Measurements from ENCODE around the gene FSTL4. TPM values are rescaled to one million over a fixed set of nuclear protein-coding genes. Genes with fewer than 3 reads are reported as not detected.

FSTL4 gene
- total RNA-seq, 3 donors from 2014 or later: 0.42 to 1.7 (median 0.46) TPM

DNA sequence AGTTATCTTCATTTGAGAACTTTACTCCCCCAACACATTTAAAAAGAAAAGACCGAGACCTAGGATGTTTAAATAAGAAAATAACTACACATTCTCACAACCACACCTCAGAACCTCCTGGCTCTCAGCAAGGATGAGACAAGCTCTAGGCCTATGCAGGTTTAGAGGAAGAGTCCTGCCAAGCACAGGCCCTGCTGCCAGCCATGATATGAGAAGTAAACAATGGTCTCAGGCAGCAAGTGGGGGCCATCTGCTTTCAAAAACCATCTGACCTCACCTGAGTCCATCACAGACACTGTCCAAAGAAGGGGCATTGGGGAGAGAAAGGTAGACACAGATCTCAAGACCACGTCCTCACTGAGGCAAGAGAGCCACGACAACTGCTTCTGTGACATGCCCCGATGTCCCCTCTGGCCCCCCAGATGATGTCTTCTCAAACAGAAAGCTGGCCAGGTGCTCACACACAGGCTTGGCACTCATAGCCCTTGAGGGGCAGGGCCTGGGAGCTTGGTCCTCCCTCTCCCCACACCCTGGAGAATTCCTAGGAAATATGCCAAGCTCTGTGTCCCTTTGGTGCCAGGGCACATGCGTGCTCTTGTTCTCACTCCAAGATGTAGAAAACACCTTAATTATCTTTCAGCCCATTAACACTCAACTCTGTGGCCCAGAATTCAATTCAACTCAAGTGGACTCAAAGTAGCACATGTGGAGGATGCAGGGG lies 150.4 kb downstream of the FSTL4 start:
- no peak for DNase-seq
- peaks cover 21% of the 10 kb centered on the region for H3K4me1 Mint-ChIP-seq (ENCODE audit: low read depth)
- H3K36me3 Mint-ChIP-seq (ENCODE audit: insufficient read depth): no peaks in the 10 kb centered on the region
- no peaks in the 10 kb centered on the region for H3K27me3 Mint-ChIP-seq (ENCODE audit: low read depth)
- no peak overlapping the region for H3K4me3 Mint-ChIP-seq
- no peaks in the 10 kb centered on the region for H3K9me3 Mint-ChIP-seq
- no peak for ATAC-seq

DNA sequence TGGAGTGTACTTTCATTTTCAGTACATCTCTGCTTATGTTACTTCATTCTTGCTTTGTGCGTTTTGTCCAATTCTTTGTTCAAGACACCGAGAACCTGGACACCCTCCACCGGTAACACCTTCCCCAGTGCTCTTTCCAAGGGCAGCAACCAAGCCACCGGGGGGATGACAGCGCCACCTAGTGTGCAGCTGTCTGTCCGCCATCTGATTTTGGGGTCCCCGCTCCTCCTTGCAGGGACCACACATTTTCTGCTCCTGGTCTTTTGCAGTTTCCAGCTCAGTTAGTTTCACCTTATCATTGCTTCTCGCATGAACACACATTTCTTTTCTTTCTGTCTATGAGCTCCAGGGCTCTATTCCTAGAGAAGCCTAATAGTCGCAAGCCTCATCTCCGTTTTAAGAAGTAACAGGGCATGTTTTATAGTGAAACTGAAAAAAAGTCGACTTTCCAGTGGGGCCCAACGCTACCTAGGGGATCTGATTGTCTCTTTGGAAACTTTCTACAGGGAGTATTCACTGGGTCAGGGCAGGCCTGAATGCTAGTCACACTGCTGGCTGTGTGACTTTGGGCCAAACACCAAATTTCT lies 152.1 kb downstream of the FSTL4 start:
- no peak for ATAC-seq
- Mint-ChIP-seq H3K27me3 (ENCODE audit: low read depth) (no peaks in the 10 kb centered on the region), H3K4me3 (no peak overlapping the region), H3K36me3 (ENCODE audit: insufficient read depth) (no peaks in the 10 kb centered on the region), H3K9me3 (no peaks in the 10 kb centered on the region), H3K4me1 (ENCODE audit: low read depth) (peaks cover 13% of the 10 kb centered on the region)
- no peak for DNase-seq

DNA sequence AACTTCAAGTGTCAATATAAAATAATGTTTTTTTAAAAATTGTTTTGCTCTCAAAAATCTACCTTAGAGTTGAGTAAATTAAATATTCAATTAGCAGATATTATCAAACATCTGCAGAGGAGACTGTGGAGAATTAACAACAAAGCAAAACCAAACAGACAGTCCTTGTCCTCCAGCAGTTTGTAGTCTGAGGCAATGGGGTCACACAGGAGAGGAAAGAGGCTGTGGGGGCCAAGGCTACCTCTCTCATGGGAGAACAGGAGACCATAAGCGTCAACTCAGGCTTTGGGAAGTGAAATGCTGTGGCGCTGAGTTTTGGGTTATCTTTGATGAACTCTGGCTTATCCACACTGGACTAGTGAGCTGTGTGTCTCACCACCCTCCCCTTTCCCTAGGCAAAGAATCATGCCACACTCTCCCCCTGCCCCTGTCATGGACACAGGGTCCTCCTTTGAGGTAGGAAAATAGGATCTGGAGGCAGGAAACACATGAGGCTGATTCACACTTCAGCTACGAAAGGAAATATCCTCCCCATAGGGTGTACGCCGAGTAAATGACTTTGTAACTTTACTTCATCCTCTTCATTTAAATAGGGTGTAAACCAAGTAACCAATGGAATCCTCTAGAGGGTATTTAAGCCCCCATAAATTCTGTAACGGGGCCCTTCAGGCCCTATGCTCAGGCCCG lies 152.7 kb downstream of the FSTL4 start:
- Mint-ChIP-seq H3K9me3 (no peaks in the 10 kb centered on the region), H3K36me3 (ENCODE audit: insufficient read depth) (no peaks in the 10 kb centered on the region), H3K27me3 (ENCODE audit: low read depth) (no peaks in the 10 kb centered on the region), H3K4me1 (ENCODE audit: low read depth) (peaks cover 12% of the 10 kb centered on the region), H3K4me3 (no peak overlapping the region)
- DNase-seq: no peak
- no peak for ATAC-seq

DNA sequence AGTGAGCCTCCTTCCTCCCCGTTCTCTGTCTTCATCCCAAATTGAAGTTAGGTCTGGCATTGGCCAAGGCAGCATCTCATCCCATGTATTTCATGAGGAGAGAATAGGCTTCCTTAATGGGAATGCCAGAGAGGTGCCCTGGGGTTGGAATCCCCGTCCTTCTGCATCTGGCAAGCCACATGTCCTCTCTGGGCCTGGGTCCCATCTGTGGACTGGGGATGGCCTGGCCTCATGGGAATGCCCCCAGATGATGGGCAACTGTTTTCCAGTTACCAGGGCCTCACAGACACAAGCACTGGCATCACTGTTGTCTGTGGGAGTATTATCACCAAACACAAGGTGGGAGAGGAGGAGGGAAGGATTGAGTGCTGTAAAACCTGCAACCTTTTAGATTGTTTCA lies 153.9 kb downstream of the FSTL4 start:
- DNase-seq (no peak), ATAC-seq (no peak)
- no peaks in the 10 kb centered on the region for H3K27me3 Mint-ChIP-seq (ENCODE audit: low read depth)
- no peaks in the 10 kb centered on the region for H3K36me3 Mint-ChIP-seq (ENCODE audit: insufficient read depth)
- no peaks in the 10 kb centered on the region for H3K9me3 Mint-ChIP-seq
- H3K4me3 Mint-ChIP-seq: no peak overlapping the region
- peaks cover 12% of the 10 kb centered on the region for H3K4me1 Mint-ChIP-seq (ENCODE audit: low read depth)

DNA sequence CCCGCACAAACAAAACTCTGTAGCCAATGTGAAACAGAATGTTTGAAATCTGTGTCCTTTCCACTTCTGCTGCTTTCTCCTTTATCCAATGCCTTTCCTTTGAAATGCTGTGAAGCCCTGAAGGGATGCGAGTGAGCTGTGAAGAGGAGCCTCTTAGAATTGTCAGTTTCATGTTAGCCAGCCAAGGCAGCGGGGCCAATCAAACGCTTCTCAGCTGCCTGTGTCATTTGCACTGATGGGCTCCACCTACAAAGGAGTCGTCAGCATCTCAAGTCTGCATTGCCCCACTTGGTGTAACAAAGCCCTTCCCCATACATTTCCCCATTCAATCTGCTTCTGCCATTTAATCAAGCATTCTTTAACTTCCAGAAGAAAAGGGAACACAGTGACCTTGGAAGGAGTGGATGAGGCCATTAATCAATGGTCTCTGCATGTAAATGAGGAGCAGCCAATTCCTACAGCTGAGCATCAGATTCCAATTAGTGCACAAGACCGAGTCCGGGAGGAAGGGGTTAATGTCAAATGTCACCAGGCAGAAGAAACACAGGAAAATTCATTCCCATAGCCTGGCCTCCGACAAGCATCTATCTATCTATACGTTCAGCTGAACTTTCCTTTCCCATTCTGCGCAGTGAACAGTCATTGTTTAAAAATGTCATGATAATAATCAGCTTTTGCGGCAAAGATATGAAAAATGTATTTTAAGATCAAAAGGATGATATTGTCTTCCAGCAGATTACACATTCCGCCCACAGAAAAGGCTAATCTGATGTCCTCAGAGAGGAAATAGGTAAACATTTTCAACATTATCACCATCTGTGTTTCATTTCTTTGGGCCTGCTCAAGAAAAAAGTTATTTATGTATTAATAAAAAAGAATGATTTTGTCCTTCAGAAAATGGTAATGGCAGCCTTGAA lies 154.6 kb downstream of the FSTL4 start:
- H3K4me1 Mint-ChIP-seq (ENCODE audit: low read depth): peaks cover 12% of the 10 kb centered on the region
- DNase-seq (no peak), ATAC-seq (peak in 1 of 2 donors; percentile 33)
- no peaks in the 10 kb centered on the region for H3K27me3 Mint-ChIP-seq (ENCODE audit: low read depth)
- H3K4me3 Mint-ChIP-seq: no peak overlapping the region
- no peaks in the 10 kb centered on the region for H3K36me3 Mint-ChIP-seq (ENCODE audit: insufficient read depth)
- H3K9me3 Mint-ChIP-seq: no peaks in the 10 kb centered on the region

DNA sequence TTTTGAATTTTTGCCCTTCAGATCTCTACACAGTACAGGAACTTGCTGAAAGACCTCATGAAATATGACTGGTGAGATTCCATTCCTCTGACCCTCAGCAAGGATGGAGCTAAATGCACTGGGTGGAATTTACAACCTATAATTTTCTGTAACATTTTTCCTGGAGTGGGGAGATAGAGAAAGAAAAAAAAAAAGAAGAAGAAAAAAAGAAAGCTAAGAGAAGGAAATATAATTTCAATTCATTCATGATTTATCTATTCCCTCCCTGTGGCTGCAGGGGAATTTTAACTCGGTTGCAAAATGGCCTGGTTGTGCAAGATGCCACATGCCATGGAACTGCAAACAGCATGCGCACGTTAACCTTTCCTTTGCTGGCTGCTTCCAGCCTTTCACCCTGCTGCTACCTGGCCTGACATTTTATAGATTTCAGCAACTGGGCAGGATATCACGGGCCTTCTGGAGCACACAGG lies 155.4 kb downstream of the FSTL4 start:
- Mint-ChIP-seq H3K36me3 (ENCODE audit: insufficient read depth) (no peaks in the 10 kb centered on the region), H3K9me3 (no peaks in the 10 kb centered on the region), H3K27me3 (ENCODE audit: low read depth) (no peaks in the 10 kb centered on the region), H3K4me1 (ENCODE audit: low read depth) (peaks cover 12% of the 10 kb centered on the region), H3K4me3 (no peak overlapping the region)
- ATAC-seq (no peak), DNase-seq (no peak)

DNA sequence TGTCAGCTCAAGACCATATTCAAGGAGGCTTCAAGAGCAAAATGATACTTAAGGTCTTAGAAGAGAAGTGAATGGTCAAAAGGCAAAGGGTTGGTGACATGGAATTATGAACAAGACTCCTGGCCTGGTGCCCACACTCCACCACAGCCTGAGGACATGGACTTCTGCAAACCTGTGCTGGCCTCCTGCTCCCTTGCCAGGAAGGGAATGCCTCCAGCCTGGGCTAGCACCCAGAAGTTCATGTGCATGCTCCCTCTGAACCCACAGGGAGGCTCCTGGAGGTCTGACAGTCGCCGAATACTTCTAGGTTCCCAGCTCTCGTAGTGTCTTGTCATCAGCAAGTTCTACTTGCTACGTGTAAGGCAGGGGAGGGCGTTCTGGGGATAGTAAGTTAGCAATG lies 156.7 kb downstream of the FSTL4 start:
- Mint-ChIP-seq H3K36me3 (ENCODE audit: insufficient read depth) (no peaks in the 10 kb centered on the region), H3K4me1 (ENCODE audit: low read depth) (peaks cover 12% of the 10 kb centered on the region)

DNA sequence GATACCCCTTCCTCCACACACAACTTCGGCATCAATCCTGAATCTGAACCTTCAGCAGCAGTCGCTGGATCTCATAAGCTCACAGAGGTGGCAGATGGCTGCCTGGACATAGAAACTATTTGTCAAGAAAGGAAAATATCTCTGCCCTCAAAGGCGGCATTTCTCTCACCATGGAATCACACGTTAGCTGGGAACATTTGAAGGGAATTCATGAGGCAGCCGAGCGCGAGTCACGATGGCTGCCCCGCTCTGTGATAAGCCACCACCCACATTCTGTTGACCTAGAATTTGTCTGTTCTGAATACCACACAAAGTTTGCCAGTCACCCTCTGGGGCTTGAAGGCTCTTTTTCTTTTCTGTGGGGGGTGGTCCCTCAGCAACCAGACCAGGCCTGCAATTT lies 157.9 kb downstream of the FSTL4 start:
- no peaks in the 10 kb centered on the region for H3K36me3 Mint-ChIP-seq (ENCODE audit: insufficient read depth)
- H3K4me3 Mint-ChIP-seq: no peak overlapping the region
- H3K9me3 Mint-ChIP-seq: no peaks in the 10 kb centered on the region
- H3K4me1 Mint-ChIP-seq (ENCODE audit: low read depth): peaks cover 8% of the 10 kb centered on the region
- H3K27me3 Mint-ChIP-seq (ENCODE audit: low read depth): no peaks in the 10 kb centered on the region
- DNase-seq (no peak), ATAC-seq (no peak)

More for the DNA sequence above, 156.7 kb downstream of the FSTL4 start:
- Mint-ChIP-seq H3K27me3 (ENCODE audit: low read depth) (no peaks in the 10 kb centered on the region), H3K9me3 (no peaks in the 10 kb centered on the region), H3K4me3 (no peak overlapping the region)
- no peak for ATAC-seq
- DNase-seq: no peak

DNA sequence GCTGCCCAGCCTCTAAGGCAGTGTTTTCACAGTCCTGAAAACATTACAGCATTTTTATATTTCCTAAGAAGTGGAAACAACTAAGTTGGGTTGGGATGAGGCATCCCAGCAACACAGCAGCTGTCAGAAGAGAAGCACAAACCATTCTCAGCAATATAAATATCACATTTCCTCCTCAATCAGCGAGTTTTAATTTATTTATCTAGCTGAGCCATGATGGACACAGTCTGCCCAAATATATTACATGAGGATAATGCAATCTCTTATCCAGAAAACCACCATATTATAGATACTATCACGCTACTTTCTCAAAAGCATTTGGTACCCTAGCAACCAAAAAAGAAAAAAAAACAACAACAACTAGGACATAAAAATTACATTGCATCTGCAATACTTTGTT lies 158.5 kb downstream of the FSTL4 start:
- no peaks in the 10 kb centered on the region for H3K27me3 Mint-ChIP-seq (ENCODE audit: low read depth)
- peaks cover 7% of the 10 kb centered on the region for H3K4me1 Mint-ChIP-seq (ENCODE audit: low read depth)
- DNase-seq: no peak
- no peaks in the 10 kb centered on the region for H3K9me3 Mint-ChIP-seq
- no peak for ATAC-seq
- H3K36me3 Mint-ChIP-seq (ENCODE audit: insufficient read depth): no peaks in the 10 kb centered on the region
- H3K4me3 Mint-ChIP-seq: no peak overlapping the region

DNA sequence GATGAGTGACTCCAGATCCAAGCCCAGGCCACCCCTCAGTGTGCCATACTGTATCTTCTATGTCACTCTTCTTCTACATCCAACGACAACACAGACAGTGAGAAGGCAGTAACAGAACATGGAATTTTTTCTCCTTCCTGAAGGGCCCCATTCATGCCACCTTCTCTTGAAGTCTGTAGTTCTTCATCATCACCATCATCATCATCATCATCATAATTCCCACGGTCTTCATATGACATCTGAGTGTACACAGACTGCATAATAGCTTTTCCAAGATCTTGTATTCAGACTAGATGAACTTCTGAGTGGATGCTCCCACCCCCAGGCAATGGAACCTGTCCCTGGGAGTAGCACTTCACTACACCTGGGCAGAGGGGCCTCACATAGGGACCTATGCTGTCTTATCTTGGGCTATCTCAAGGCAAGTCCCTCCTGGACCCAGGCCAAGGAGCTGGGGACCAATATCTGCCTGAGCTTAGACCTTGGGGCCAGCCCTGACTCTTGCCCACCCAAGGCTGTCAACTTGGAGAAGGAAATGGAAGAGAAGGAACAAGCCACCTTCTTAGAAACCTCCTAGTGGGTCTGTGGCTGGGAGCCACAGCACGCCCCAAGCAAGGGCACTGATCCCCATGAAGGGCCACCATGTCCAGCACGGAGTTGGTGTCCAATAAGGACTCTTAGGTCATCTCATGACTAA lies 159.1 kb downstream of the FSTL4 start:
- H3K9me3 Mint-ChIP-seq: no peaks in the 10 kb centered on the region
- DNase-seq: no peak
- H3K4me3 Mint-ChIP-seq: no peak overlapping the region
- no peak for ATAC-seq
- no peaks in the 10 kb centered on the region for H3K27me3 Mint-ChIP-seq (ENCODE audit: low read depth)
- H3K4me1 Mint-ChIP-seq (ENCODE audit: low read depth): peaks cover 7% of the 10 kb centered on the region
- no peaks in the 10 kb centered on the region for H3K36me3 Mint-ChIP-seq (ENCODE audit: insufficient read depth)

DNA sequence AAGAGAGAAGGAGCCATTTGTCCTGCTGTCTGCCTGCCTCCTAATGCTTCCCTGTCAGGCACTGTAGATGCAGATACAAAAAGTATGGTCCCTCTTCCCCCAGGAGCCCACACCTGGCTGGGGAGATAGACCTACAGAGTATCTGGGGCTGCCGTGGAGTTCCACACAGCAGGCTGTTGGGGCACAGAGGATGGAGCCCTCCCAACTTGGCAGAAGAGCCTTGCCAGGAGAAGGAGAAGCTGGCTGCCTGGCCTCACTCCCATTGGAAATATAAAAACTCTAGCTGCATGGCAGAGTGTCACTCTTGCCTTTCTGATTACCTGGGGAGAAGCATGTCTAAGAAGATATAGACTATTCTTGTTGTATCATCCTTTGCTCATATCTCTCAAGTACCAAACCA lies 160.4 kb downstream of the FSTL4 start:
- H3K36me3 Mint-ChIP-seq (ENCODE audit: insufficient read depth): no peaks in the 10 kb centered on the region
- ATAC-seq (no peak), DNase-seq (no peak)
- H3K9me3 Mint-ChIP-seq: no peaks in the 10 kb centered on the region
- no peaks in the 10 kb centered on the region for H3K27me3 Mint-ChIP-seq (ENCODE audit: low read depth)
- H3K4me3 Mint-ChIP-seq: no peak overlapping the region
- no peaks in the 10 kb centered on the region for H3K4me1 Mint-ChIP-seq (ENCODE audit: low read depth)

DNA sequence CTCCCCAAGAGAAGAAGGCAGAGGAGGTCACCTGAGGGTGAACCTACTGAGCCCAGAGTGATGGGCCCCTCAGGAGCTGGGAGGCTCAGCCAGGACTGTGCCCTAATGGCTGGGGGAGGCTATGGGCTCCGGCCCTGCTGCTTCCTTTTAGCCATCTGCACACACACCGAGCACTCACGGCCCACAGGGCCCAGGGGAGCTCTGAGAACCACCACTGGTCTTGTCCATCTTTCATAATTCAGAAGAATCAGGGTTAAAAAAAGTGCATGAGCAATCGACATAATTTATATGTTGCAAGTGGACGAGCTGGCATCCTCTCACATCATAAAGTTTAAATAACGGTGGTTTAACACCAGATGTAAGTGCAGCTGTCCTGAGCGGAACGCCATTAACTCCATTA lies 162.1 kb downstream of the FSTL4 start:
- no peaks in the 10 kb centered on the region for H3K4me1 Mint-ChIP-seq (ENCODE audit: low read depth)
- no peak for DNase-seq
- no peaks in the 10 kb centered on the region for H3K27me3 Mint-ChIP-seq (ENCODE audit: low read depth)
- H3K4me3 Mint-ChIP-seq: no peak overlapping the region
- no peak for ATAC-seq
- H3K9me3 Mint-ChIP-seq: no peaks in the 10 kb centered on the region
- H3K36me3 Mint-ChIP-seq (ENCODE audit: insufficient read depth): no peaks in the 10 kb centered on the region

DNA sequence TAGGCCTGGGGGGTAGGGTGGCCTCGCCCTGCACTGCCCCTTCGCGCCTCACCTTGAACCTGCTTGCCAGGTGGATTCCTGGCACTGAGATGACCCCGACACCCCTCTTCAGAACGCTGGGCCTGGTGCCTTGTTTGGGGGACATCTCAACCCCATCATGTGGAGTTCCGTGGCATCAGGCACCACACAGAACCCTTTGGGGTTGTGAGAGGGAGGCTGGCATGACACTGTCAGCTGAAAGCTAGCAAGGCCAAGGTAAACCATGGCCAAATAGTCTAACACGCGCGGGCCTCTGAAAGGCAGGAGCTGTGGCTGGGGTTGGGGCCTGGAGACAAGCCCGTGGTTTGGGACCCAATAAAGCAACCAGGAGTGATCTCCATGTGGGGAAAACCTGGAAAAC lies 163.2 kb downstream of the FSTL4 start:
- no peak for DNase-seq
- no peak overlapping the region for H3K4me3 Mint-ChIP-seq
- H3K36me3 Mint-ChIP-seq (ENCODE audit: insufficient read depth): no peaks in the 10 kb centered on the region
- H3K27me3 Mint-ChIP-seq (ENCODE audit: low read depth): no peaks in the 10 kb centered on the region
- no peaks in the 10 kb centered on the region for H3K9me3 Mint-ChIP-seq
- no peaks in the 10 kb centered on the region for H3K4me1 Mint-ChIP-seq (ENCODE audit: low read depth)
- ATAC-seq: no peak

DNA sequence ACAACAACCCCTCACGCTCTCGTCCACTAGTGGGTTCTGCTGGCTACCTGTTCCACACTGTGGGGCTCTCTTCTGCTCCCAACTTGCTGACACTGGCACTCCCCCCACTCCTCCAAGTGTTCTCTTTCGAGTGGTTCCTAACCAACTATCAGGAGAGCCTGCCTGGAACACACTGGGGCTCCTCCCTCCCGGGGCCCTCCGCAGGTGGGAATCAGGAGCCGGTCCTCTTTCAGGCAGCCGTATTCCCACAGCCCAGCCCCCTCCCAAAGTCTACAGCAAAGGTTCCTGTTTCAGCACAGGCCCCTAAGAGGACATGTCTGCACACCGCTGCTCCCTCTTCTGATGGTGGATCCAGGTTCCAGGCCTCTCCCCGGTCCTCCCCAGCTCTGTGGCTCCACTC lies 165.9 kb downstream of the FSTL4 start:
- no peak overlapping the region for H3K4me3 Mint-ChIP-seq
- H3K27me3 Mint-ChIP-seq (ENCODE audit: low read depth): no peaks in the 10 kb centered on the region
- H3K9me3 Mint-ChIP-seq: no peaks in the 10 kb centered on the region
- ATAC-seq (no peak), DNase-seq (no peak)
- H3K36me3 Mint-ChIP-seq (ENCODE audit: insufficient read depth): no peaks in the 10 kb centered on the region
- no peaks in the 10 kb centered on the region for H3K4me1 Mint-ChIP-seq (ENCODE audit: low read depth)

All from activated T-cell treated with anti-CD3 and anti-CD28 coated beads, Interleukin-2, amount 50 U/mL, for 4 hours (primary cell).